WTC11 (cell line): ENCODE data around the gene CDKN2AIPNL.

Source experiments
- ATF3 ChIP-seq: sonication (generic); formaldehyde crosslinking; conservative IDR thresholded peaks from 2 replicates; pipeline ENCODE4 v1.8.1; 2022; ENCODE audit warnings: mild to moderate bottlenecking, missing genetic modification reagents
- CREB1 ChIP-seq: sonication (generic); formaldehyde crosslinking; IDR thresholded peaks from 2 replicates; pipeline ENCODE4 v1.8.0; 2023; ENCODE audit warnings: mild to moderate bottlenecking, missing genetic modification reagents
- CTCF ChIP-seq: fragments of 200-600 bp; IDR thresholded peaks from 2 replicates; pipeline ENCODE4 v1.8.0; 2022; ENCODE audit warnings: antibody characterized with exemption
- MAX ChIP-seq: sonication (generic); formaldehyde crosslinking; IDR thresholded peaks from 2 replicates; pipeline ENCODE4 v1.8.0; 2022; ENCODE audit warnings: mild to moderate bottlenecking, missing genetic modification reagents
- TEAD1 ChIP-seq: sonication (generic); formaldehyde crosslinking; IDR thresholded peaks from 2 replicates; pipeline ENCODE4 v1.8.0; 2022; ENCODE audit warnings: mild to moderate bottlenecking, missing genetic modification reagents
- USF2 ChIP-seq: sonication (generic); formaldehyde crosslinking; IDR thresholded peaks from 2 replicates; pipeline ENCODE4 v1.8.1; 2023; ENCODE audit warnings: mild to moderate bottlenecking, missing genetic modification reagents, moderate library complexity
- ZNF512 ChIP-seq: sonication (generic); formaldehyde crosslinking; IDR thresholded peaks from 2 replicates; pipeline ENCODE4 v1.8.1; 2022; ENCODE audit warnings: missing genetic modification reagents, borderline replicate concordance

GRCh38 chr5:134457801-134458200 lies 46.1 kb upstream of the CDKN2AIPNL start:
- TF ChIP-seq MAX (CRISPR knock-in tag) (no peak), CTCF (no peak), CREB1 (CRISPR knock-in tag) (no peak), USF2 (no peak), ZNF512 (CRISPR knock-in tag) (no peak), ATF3 (CRISPR knock-in tag) (no peak), TEAD1 (no peak)
